ENCODE measurements around the gene FAM3C. TPM values are rescaled to one million over a fixed set of nuclear protein-coding genes. Genes with fewer than 3 reads are reported as not detected.

Gene FAM3C
- total and polyA plus RNA-seq, 2 donors (not counting 1 experiment from before 2014, with no cell fraction given): 38.7 to 75.4 TPM

DNA sequence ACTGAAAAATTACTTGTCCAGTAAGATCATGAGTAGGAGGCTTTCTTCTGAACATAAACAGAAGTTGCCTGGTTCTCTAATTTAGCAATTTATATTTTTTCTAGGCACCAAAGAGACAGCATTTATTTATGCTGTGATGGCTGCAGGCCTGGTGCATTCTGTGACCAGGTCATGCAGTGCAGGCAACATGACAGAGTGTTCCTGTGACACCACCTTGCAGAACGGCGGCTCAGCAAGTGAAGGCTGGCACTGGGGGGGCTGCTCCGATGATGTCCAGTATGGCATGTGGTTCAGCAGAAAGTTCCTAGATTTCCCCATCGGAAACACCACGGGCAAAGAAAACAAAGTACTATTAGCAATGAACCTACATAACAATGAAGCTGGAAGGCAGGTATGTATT, 64.5 kb downstream of the FAM3C start:
- peaks cover 0 to 3% (median 0%) of the 10 kb centered on the region in 4 experiments for H3K27me3 ChIP-seq (replicated peaks in 1 of 4; ENCODE audit: control extremely low read depth in 1 of 4, control insufficient read depth in 3 of 4, insufficient read depth in 4 of 4, low read length in 3 of 4)
- POLR2A ChIA-PET: no interaction called here

More for the DNA sequence above, 64.5 kb downstream of the FAM3C start:
- CTCF ChIA-PET: interaction anchor here (1.2 to 3.1 kb wide), 3 partner anchors 35 to 182 kb away, joined by 3 to 24 read pairs (median 5); no protein-coding TSS in a partner anchor
- peak overlapping the region; percentile 78 for H3K27ac Mint-ChIP-seq
- Histone ChIP-seq H3K4me3 (ENCODE audit: control extremely low read depth in 1 of 5, extremely low read depth in 1 of 5, insufficient read depth in 1 of 5, low read depth in 2 of 5, low read length in 4 of 5) (peak overlapping the region in 1 of 5 experiments; percentile 86), H3K9ac (ENCODE audit: low read length) (peak overlapping the region; percentile 76), H3K4me2 (replicated peaks; ENCODE audit: low read depth, low read length, poor library complexity, severe bottlenecking) (peak overlapping the region; percentile 90), H3K4me1 (ENCODE audit: control insufficient read depth in 2 of 2, insufficient read depth in 2 of 2, low read length in 2 of 2) (peaks cover 20 to 21% of the 10 kb centered on the region in 2 donors), H3K36me3 (replicated peaks in 1 of 2; ENCODE audit: control extremely low read depth in 1 of 2, control insufficient read depth in 1 of 2, extremely low read depth in 1 of 2, insufficient read depth in 2 of 2, low read length in 1 of 2) (no peaks in the 10 kb centered on the region), H2AFZ (ENCODE audit: insufficient read depth, low read depth, low read length, poor library complexity, severe bottlenecking) (peak overlapping the region; percentile 29), H3K27ac (ENCODE audit: low read length in 2 of 2) (no peak overlapping the region), H4K20me1 (ENCODE audit: control insufficient read depth, insufficient read depth, low read length, poor library complexity, severe bottlenecking) (no peaks in the 10 kb centered on the region), H3K9me3 (ENCODE audit: control extremely low read depth in 1 of 3, control insufficient read depth in 2 of 3, insufficient read depth in 1 of 3, low read length in 2 of 3) (no peaks in the 10 kb centered on the region), H3K79me2 (ENCODE audit: control insufficient read depth, insufficient read depth, low read length) (peaks cover 21% of the 10 kb centered on the region)
- TF ChIP-seq CTCF (IDR thresholded peaks at IDR 0.05): no peak
- no peak for TF ChIP-seq EZH2 (IDR thresholded peaks at IDR 0.05; ENCODE audit: borderline replicate concordance, insufficient read depth, low read depth, low read length, poor library complexity, severe bottlenecking)
- peaks cover 13% of the 10 kb centered on the region for H3K27me3 Mint-ChIP-seq
- intact Hi-C loops (cut with micrococcal nuclease): loop anchor here (5.0 to 10.0 kb wide), 2 partner anchors 66 to 537 kb away; partner anchors contain the start of gene FAM3C
- H3K4me1 Mint-ChIP-seq: peaks cover 49% of the 10 kb centered on the region
- ATAC-seq (ENCODE audit: low read depth): no peak
- WGBS (ENCODE audit: insufficient coverage): 65% methylated on average over 2 of the region's 5 CpGs
- H3K4me3 Mint-ChIP-seq: peak overlapping the region; percentile 67
- no peaks in the 10 kb centered on the region for H3K9me3 Mint-ChIP-seq (ENCODE audit: insufficient read depth)
- DNase-seq: no peak

All from B cell (primary cell).